Lower lobe of right lung (tissue), 2 donors: ENCODE measurements around the gene CNOT6. TPM values are rescaled to one million over a fixed set of nuclear protein-coding genes. Genes with fewer than 3 reads are reported as not detected.

ENCODE experiments used
- ATAC-seq, 2 donors: fragments of 200-7000 bp; cut with Tn5 transposase; one replicate each; pipeline ENCODE4 v1.9.1; 2020 to 2022; ENCODE audit warnings: mild to moderate bottlenecking in 2 of 2, moderate library complexity in 2 of 2
- DNase-seq: peaks from one replicate; pipeline ENCODE4 v3.0.0-alpha.2; 2020
- H3K27ac ChIP-seq: fragments of 200-600 bp; one replicate; pipeline ENCODE4 v1.8.0; 2022
- H3K27me3 ChIP-seq: fragments of 200-600 bp; one replicate; pipeline ENCODE4 v1.8.0; 2022; ENCODE audit warnings: low read depth
- H3K36me3 ChIP-seq: fragments of 200-600 bp; one replicate; pipeline ENCODE4 v1.8.0; 2022; ENCODE audit warnings: mild to moderate bottlenecking
- H3K4me1 ChIP-seq: fragments of 200-600 bp; one replicate; pipeline ENCODE4 v1.8.0; 2022
- H3K4me3 ChIP-seq: fragments of 200-600 bp; one replicate; pipeline ENCODE4 v1.8.0; 2022; ENCODE audit warnings: mild to moderate bottlenecking
- H3K9me3 ChIP-seq: fragments of 200-600 bp; one replicate; pipeline ENCODE4 v1.8.0; 2022
- CTCF ChIP-seq: fragments of 200-600 bp; IDR thresholded peaks from one replicate; pipeline ENCODE4 v1.8.0; 2022; ENCODE audit warnings: antibody characterized with exemption, mild to moderate bottlenecking
- intact Hi-C: fragments of 100-400 bp; cut with DNase I; formaldehyde crosslinking; loops from one replicate; pipeline ENCODE4 v1.11.0; 2022
- total RNA-seq: library from RNA; stranded (reverse); fragmentation: NEBNext Ultra II Directional; extraction: Animal tissue kit (Norgen Biotek cat#: 25700); gene quantifications from one replicate; pipeline ENCODE4 v1.2.1, GENCODE V29; 2021
- donor health status: DM: no; HTN: yes; CAD: no; lungs with severe emphysema.

The CNOT6 gene
- total RNA-seq, 1 donor from 2014 or later: 32.4 TPM

- ATAC-seq (peak; percentile 25 to 35), DNase-seq (no peak)
- TF ChIP-seq CTCF: peak; percentile 25
- no peaks in the 10 kb centered on the region for H3K9me3 ChIP-seq
- H3K4me3 ChIP-seq: peak overlapping the region; percentile 41
- intact Hi-C loops: no loop called here
- H3K27ac ChIP-seq: no peak overlapping the region
- no peaks in the 10 kb centered on the region for H3K36me3 ChIP-seq
- peaks cover 11% of the 10 kb centered on the region for H3K27me3 ChIP-seq
- H3K4me1 ChIP-seq: no peaks in the 10 kb centered on the region
These were observed 124.8 kb downstream of the CNOT6 start for GRCh38 chr5:180618829-180619562.

- Histone ChIP-seq H3K9me3 (no peaks in the 10 kb centered on the region), H3K4me1 (peaks cover 2% of the 10 kb centered on the region), H3K36me3 (no peaks in the 10 kb centered on the region), H3K27ac (no peak overlapping the region), H3K27me3 (peaks cover 11% of the 10 kb centered on the region), H3K4me3 (no peak overlapping the region)
- ATAC-seq (no peak), DNase-seq (no peak)
- TF ChIP-seq CTCF: no peak
- intact Hi-C loops: no loop called here
These were observed 125.4 kb downstream of the CNOT6 start for GRCh38 chr5:180619563-180619915.

- Histone ChIP-seq H3K27ac (no peak overlapping the region), H3K4me1 (peaks cover 4% of the 10 kb centered on the region), H3K27me3 (peaks cover 11% of the 10 kb centered on the region), H3K4me3 (no peak overlapping the region), H3K36me3 (no peaks in the 10 kb centered on the region), H3K9me3 (no peaks in the 10 kb centered on the region)
- no peak for TF ChIP-seq CTCF
- no peak for ATAC-seq
- intact Hi-C loops: no loop called here
- no peak for DNase-seq
These were observed 125.8 kb downstream of the CNOT6 start for GRCh38 chr5:180620014-180620413.

- intact Hi-C loops: no loop called here
- Histone ChIP-seq H3K9me3 (no peaks in the 10 kb centered on the region), H3K4me3 (no peak overlapping the region), H3K27me3 (peaks cover 11% of the 10 kb centered on the region), H3K27ac (no peak overlapping the region), H3K4me1 (peaks cover 4% of the 10 kb centered on the region), H3K36me3 (no peaks in the 10 kb centered on the region)
- TF ChIP-seq CTCF: no peak
- DNase-seq: no peak
- no peak for ATAC-seq
These were observed 127.1 kb downstream of the CNOT6 start for GRCh38 chr5:180621311-180621710.

GRCh38 chr5:180622910-180623309 is 128.7 kb downstream of the CNOT6 start:
- ATAC-seq: no peak
- Histone ChIP-seq H3K4me1 (peaks cover 4% of the 10 kb centered on the region), H3K27me3 (peaks cover 11% of the 10 kb centered on the region), H3K36me3 (no peaks in the 10 kb centered on the region), H3K27ac (peak overlapping the region; percentile 46), H3K4me3 (no peak overlapping the region), H3K9me3 (no peaks in the 10 kb centered on the region)
- intact Hi-C loops: no loop called here
- no peak for DNase-seq
- no peak for TF ChIP-seq CTCF
